HG02973 (cell line): ENCODE results near the gene GJA10.

Experiments
- ATAC-seq: cut with Tn5 transposase; IDR thresholded peaks from one replicate; pipeline ENCODE4 v1.9.1; 2021; ENCODE audit warnings: moderate library complexity; ENCODE audit not compliant: unreplicated experiment

The GJA10 gene

DNA sequence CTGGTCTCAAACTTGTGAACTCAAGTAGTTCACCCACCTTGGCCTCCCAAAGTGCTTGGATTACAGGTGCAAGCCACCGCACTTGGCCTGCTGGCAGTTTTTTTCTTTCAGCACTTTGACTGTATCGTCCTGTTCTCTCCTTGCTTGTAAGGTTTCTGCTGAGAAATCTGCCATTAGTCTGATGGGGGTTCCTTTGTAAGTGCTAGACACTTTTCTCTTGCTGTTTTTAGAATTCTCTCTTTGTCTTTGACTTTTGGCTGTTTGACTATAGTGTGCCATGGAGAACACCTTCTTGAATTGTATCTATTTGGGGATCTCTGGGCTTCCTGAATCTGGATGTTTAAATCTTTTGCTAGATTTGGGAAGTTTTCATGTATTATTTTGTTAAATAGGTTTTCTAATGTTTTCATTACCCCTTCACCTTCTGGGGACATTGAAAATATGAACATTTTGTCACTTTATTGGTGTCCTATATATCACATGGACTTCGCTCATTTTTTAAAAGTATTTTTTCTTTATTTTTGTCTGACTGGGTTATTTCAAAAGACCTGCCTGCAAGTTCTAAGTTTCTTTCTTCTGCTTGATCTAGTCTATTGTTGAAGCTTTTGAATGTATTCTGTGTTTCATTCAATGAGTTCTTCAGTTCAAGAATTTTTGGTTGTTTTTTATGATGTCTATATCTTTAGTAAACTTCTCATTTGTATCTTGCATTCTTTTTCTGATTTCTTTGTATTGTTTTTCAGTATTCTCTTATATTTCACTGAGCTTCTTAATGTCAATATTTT, 22.1 kb downstream of the GJA10 start:
- ATAC-seq = no peak

DNA sequence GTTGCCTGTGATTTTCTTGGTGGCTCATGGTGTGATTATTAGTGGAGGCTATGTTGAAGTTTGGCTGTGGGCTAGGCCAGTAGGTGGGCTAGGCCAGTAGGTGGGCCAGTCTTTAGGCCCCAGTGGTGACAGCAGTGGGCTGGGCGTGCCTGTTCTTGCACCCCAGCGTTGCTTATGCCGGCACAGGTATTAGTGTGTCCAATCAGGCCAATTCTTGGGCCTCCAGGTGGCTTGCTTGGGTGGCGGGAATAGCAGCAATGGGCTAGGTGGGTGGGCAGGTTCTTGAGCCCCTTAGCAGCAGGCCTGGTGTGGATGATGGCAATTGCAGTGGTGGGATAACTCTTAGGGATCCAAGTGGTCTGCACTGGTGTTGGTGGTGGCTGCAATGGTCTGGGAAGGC, 22.9 kb downstream of the GJA10 start:
- ATAC-seq = no peak

DNA sequence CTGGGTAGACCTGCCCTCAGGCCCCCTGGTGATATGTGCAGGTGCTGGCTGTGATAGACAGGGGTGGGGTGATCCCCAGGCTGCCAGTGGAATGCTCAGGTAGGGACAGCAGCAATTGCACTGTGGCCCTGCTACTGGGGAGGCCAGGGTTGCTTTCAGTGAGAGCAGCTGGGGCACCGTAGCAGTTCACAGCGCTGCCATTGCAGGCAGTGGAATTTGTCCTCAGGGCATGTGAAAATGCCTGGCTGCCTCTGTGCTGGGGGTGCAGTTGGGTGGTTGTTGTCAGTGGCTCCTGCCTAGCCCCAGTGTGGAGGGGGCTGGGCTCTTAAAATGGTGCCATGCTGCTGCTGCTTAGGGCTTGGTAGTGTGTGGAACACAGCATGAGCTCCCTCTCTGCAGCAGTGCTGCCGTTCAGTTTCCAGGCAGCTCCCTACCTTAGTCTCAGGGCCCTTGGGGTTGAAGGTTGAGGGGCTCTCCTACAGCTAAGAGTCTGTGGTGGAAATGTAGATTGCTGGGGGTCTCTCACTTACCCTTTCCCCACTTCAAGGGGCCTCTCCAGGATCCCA, 23.6 kb downstream of the GJA10 start:
- ATAC-seq = no peak

DNA sequence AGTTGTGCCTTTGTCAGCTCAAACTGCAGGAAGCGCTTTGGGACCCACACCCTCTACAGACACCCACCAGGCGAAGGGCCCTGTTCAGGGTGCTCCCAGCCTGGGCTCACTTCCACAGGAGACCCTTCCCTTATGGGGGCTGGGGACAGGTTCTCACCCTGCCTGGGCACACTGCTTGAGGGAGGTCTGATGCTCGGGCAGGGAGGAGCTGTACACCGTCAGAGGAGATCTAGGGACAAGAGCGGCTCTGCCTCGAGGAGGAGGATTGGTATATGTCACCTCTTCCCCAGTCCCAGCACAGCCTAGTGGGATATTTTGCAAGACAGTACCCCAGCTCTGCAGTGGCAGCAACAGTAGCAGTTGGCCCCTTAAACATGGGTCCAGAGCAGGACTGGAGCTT, 26.9 kb downstream of the GJA10 start:
- no peak for ATAC-seq

DNA sequence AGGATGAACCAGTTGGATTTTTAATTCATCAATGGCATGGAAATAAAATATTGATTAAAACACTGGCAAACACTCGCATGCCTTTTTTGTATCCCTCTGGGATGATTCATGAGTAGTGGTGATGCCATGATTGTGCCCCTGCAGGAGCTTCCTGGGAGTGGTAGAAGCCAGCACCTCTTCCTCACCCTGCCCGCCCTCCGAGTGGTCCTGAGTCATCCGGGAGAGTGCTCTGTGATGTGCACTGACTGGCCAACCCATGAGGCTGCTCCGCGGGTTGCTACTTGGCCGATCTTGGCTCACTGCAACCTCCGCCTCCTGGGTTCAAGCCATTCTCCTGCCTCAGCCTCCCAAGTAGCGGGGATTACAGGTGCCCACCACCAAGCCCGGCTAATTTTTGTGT, 27.4 kb downstream of the GJA10 start:
- no peak for ATAC-seq

DNA sequence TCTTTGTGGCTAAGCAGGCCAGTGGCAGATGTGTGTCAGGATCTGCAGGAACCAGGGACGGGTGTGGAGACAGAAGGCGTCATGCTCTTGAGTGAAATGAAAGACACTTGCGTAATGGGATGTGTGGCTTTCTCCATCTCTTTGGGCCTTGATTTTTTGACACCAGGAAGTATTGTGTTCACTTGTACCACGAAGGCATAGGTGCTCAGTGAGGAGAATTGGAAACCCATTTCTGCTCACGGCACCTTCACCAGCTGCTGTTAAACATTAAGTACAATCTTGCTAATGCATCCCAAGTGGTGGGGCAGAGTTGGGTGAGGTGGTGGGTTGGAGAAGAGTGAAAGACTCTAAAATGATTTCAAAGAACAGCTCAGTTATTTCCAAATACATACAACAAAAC, 30.0 kb downstream of the GJA10 start:
- no peak for ATAC-seq

DNA sequence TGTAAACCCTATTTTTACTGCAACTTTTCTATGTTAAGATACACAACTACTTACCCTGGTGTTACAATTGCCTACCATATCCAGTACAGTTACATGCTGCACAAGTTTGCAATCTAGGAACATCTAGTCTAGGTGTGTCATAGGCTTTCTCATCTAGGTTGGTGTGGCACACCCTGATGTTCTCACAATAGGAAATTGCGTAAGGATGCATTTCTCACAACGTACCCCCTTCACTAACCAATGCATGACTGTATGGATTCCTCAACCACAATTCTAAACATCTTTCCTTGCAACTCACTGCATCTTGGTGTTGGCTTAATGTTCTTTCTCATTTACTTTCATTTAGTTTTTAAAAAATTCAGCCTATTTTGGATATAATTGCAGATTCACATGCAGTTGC, 31.6 kb downstream of the GJA10 start:
- ATAC-seq = no peak

DNA sequence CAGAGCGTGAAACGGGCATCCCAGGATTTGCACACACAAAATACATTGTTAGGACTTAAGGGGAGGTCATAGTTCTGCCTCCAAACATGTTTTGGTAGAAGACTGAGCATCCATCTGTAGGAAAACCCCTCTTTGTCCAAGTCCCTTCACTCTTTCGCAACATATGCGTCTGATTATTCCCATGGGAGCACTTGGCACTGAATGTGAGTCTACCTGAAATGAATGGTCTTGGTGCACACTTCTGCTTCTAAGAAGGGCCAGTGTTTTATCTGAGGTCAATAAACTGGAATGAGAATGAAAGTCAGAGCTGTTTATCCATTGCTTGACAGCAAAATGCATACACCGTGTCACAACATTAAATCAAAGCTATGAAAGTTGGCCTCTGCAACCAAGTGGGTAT, 33.0 kb downstream of the GJA10 start:
- ATAC-seq = no peak

DNA sequence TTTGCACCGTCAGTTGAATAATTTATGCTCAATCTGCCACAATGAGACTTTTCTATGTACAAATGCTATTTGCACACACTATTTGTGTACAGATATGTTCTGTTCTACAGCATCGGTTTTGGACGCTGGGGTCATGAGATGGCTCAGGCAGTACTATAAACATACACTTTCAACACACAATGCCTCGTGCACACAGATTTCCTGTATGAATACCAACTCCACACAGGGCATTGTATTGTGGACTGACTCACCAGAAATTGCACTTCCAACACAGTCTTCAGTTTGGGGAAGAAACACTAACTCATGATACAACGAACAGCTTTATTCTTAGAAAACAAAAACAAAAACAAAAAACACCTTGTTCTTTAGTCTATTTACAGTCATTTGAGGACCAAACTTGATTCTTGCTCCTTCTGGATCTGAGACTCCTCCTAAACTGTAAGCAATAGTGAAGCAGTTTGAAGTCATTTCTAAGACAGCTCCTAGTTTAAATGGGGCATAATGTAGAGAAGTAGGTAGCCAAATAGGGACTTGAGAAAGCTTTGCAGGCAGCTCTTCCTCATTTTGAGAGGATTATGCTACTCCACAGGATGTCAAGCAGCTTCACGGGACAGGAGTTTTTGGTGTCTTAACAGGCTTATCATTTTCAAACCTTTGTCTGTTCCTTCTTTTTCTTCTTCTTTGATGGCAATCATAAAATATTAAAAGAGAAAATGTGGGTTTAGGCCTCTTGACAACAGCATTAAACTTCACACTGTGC, 33.7 kb downstream of the GJA10 start:
- ATAC-seq = no peak

DNA sequence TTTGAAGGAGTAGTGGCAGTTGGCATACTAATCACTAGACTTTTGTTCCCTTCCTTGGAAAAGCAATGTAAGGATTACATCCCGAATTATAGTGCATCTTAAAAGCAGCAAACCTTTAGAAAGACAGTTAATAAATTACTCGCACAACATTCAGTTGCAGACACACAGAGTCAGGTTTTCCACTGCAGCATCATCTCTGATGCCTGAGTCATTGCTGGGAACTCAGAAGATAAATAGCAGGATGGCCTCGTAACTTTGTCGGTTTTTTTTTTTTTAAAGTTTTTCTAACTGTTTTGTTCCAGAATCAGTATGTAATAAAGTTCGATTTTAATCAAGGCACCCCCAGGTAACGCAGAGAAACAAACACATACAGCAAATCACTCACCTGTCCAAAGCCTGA, 34.3 kb downstream of the GJA10 start:
- ATAC-seq = no peak

DNA sequence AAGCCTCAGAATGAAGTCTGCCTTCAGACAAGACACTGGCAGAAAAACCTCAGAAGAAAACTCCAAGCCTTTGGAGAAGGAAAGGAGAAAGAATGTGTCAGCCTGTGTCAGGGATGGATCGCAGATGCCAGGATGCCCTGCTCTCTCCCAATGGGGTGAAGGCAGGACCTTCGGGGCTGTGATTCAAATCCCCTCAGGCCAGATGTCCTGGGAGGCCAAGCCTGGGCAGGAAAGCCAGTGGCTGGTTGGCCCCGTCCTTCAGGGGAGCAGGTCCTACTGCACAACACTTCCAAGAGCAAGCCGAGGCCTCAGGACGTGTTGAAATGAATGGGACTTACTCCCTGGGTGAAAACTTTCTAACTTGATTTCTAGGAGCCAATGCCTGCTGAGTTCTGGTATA, 36.5 kb downstream of the GJA10 start:
- ATAC-seq = no peak

DNA sequence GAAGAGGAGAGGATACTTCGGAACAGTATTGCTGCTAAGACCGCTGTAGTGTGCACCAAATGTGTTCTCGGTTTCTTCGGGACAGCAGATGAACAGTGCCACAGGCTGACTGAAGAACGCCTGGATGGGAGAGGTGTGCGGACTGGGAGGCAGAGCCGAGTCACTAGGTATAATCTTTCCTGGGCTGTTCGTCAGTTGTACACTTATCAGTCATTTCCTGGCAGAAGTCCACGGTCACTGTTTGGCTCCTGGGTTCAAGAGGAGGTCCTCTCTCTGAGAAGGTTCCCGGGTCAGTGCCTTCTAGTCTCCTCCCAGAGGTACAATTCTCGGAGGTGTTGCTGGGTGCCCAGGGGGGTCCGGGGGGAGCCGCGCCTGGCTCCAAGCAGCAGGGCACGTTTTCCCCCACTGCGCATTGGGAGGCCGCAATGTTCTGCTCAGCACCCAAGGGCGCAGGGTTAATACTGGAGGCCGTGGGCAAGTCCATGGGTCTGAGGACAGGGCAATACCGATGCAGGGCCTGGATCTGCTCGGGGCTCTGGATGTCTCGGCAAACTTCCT, 38.1 kb downstream of the GJA10 start:
- ATAC-seq = no peak

DNA sequence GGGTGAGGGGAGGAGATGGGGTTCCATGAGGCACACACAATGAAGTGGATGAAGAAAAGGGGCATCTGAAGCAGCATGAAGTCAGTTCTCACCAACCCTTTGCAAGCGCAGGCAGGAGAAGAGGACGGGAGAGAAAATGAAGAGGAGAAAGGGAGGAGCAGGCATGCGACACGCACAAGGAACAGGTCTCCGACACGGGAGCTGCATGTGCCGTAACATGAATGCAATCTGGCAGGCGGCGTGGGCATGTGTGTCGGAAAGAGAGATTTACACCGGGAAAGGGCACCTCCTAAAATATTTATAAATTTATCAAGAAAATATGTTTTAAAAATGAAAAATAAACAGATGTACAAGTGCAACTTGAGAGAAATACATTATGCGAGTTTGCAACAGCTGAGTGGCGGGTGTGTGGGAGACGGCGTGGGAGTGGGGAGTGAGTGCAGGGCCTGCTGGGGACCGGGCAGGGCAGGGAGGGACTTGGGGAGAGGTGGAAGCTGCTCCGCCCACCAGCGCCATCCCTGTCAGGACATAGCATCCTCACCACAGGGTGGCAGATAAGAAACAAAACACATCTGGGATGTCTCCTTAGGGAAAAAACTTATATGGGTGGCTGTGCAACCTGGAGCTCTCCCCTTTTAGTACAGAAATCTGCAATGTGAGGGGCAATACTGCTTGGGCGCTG, 40.6 kb downstream of the GJA10 start:
- no peak for ATAC-seq

DNA sequence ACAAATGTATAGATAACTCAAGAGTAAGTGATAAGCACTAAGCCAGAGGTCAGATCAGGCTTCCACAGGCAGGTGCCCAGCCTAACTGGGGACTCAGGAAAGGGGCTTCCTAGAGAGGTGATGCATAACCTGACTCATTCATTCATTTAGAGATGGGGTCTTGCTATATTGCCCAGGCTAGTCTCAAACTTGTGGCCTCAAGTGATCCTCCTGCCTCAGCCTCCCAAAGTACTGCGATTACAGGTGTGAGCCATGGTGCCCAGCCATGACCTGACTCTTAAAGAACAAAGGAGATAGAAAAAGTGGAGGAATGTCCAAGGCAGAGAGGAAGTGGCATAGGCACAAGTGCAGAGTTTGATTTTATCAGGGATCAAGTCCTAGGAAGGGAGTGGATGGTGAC, 41.9 kb downstream of the GJA10 start:
- ATAC-seq = no peak

DNA sequence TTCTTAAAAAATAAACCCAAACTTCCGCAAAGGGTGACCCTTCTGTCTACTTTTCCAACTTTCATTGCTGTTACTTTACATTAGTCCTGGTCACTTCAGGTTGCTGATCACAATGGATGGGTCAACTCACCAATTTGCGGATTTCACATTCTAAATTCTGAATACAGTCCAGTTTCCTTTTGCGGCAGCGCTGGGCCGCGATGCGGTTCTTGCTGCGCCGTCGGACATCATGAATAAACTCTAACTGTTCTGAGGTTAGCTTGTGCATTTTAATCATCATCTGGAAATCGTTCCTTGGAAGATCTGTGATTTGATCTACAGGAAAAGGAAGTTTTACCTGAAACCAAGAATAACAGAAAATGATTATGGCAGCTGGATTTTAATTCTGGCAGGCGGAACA, 43.7 kb downstream of the GJA10 start:
- no peak for ATAC-seq

DNA sequence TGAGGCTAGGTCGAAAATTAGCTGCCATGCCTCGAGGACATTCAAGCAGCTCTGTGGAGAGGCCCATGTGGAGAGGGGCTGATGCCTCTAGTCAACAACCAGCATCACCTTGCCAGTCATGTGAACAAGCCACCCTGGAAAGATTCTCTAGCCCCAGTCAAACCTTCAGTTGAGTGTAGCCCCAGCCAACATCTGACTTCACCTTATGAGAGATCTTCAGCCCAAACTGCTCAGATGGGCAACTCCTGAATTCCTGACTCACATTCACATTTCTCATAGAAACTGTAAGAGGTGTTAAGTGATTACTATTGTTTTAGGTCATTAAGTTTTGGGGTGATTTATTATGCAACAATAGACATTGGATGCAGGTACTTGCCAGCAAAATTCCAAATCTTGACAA, 44.9 kb downstream of the GJA10 start:
- ATAC-seq = no peak

DNA sequence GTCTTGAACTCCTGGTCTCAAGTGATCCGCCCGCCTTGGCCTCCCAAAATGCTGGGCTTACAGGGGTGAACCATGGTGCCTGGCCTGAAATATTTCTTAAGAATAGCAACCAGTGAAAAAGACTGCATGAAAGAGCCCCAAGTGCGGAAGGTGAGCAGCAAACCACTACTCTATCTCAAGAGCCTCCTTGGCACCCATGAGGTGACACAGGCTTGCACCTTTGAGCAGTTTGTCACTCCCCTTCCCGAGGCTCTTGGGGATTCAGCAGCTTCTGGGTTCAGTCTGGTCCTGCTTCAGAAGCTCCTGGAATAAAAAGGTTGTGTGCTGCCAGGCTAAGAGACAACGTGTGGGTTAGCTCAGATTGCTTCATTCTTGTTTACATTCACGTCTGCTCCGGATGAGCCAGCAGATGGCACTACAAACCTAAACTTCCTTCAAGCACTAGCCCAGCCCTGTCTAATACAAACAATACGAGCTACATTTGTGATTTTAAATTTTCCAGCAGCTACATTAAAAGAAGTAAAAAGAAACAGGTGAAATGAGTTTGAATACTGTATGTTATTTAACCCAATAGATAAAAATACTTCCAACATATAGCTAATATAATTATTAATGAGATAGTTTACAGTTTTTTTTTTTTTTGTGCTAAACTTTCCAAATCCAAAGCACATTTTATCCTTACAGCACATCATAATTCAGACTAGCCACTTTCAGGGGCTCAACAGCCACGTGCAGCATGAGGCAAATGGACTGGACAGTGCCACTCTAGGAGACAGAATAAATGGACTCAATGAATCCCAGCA, 46.2 kb downstream of the GJA10 start:
- ATAC-seq = no peak

DNA sequence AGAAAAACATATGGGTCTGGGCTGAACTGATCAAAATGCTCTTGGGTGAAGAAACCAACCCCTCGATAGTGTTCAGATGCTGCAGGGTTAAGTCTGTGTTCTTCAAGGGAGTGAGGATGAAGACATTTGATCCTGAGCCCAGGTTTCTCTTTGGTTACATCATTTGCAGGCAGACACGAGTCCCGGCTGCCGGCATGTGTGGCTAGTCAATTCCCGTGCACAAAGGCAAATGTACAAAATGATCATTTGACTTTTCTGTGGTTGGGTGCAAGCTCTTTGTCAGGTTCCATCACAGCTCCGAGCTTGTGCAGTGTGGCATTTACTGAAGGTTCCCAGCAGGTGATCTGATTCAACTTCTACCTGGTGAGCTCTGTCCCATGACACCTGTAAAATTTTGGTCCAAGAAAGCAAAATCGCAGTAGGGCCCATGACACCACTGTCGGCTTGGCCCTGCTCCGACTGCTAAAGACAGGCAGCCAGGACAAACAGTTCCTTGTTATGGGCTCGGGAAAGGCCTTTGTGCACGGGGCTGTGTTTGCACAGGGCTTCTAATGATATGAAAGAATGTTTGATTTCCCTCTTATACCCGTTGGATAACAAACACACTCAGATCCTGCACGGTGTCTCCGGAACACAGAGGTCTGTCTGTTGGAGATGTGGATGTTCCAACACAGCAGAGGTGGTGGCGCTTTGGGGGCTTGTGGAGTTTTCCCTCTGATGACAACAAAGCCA, 46.9 kb downstream of the GJA10 start:
- ATAC-seq = no peak

DNA sequence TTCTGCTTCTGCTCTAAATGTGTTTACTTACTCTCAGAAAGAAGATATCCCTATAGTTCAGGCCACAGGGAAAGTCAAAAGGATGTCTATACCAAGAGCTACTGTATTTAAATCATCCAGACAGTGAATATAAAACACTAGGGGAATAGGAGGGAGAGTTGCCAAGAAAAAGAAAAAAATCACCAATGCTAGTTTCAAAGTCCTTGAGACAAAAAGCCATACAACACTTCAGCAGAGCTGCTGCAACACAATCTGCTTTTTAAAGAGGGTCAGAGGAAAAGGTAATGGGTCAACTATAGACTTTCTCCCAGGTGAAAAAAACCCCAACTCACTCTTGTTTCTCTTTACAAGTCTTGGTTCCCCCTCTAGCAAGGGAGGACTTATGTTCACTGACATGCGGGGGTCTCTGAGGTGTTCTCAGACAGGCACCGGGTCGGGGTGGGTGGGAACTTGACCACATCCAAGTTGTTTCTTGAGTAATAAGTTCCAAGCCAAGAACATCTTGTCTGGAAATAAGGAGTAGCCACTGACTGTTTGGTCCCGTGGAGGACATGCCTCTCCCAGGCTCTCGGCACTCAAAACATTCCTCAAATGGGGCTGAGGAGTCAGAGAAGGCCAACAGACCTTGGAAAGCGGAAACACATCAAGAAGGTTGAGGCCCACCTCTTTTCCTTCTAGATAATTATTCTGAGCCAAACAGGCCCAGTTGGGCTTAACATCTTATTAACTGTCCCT, 47.7 kb downstream of the GJA10 start:
- ATAC-seq = no peak
